Muscle layer of duodenum (tissue), 2 donors: ENCODE results near the gene INTS1.
A peak's percentile ranks its signal among the peaks of the same experiment; 100 is the strongest.

Experiments
- H3K27ac ChIP-seq: one replicate; pipeline ENCODE4 v1.7.0; 2013; ENCODE audit warnings: mild to moderate bottlenecking, low read length
- H3K27me3 ChIP-seq: one replicate; pipeline ENCODE4 v1.7.0; 2013; ENCODE audit warnings: low read depth, mild to moderate bottlenecking, control low read depth, low read length
- H3K36me3 ChIP-seq, 2 donors: one replicate each; pipeline ENCODE4 v1.7.0; 2013; ENCODE audit warnings: low read length in 2 of 2, control low read depth in 1 of 2, mild to moderate bottlenecking in 1 of 2; ENCODE audit not compliant: insufficient read depth in 2 of 2, control insufficient read depth in 1 of 2
- H3K4me1 ChIP-seq, 2 donors: one replicate each; pipeline ENCODE4 v1.7.0; 2013; ENCODE audit warnings: low read length in 2 of 2, mild to moderate bottlenecking in 2 of 2, control low read depth in 1 of 2, moderate library complexity in 1 of 2; ENCODE audit not compliant: insufficient read depth in 2 of 2, control insufficient read depth in 1 of 2
- H3K4me3 ChIP-seq, 2 donors: one replicate each; pipeline ENCODE4 v1.7.0; 2013; ENCODE audit warnings: low read length in 2 of 2, low read depth in 1 of 2, mild to moderate bottlenecking in 1 of 2
- H3K9me3 ChIP-seq, 2 donors: one replicate each; pipeline ENCODE4 v1.7.0; 2013; ENCODE audit warnings: low read length in 2 of 2, control low read depth in 1 of 2, mild to moderate bottlenecking in 1 of 2; ENCODE audit not compliant: control insufficient read depth in 1 of 2
- donor health status: healthy.

The INTS1 gene

GRCh38 chr7:1534330-1535099, 30.3 kb upstream of the INTS1 start:
- peaks cover 0 to 10% of the 10 kb centered on the region in 2 donors for H3K36me3 ChIP-seq
- no peaks in the 10 kb centered on the region for H3K9me3 ChIP-seq
- no peaks in the 10 kb centered on the region for H3K27me3 ChIP-seq
- H3K4me3 ChIP-seq = no peak overlapping the region
- H3K27ac ChIP-seq = no peak overlapping the region
- peaks cover 9 to 31% of the 10 kb centered on the region in 2 donors for H3K4me1 ChIP-seq

- Histone ChIP-seq H3K9me3 (no peaks in the 10 kb centered on the region), H3K27ac (peak overlapping the region; percentile 97), H3K4me1 (peaks cover 9 to 31% of the 10 kb centered on the region in 2 donors), H3K4me3 (peak overlapping the region; percentile 63 to 74), H3K36me3 (peaks cover 0 to 9% of the 10 kb centered on the region in 2 donors), H3K27me3 (no peaks in the 10 kb centered on the region)
Observed at GRCh38 chr7:1533547-1534329, 29.5 kb upstream of the INTS1 start.

- H3K27ac ChIP-seq = peak overlapping the region; percentile 97
- H3K9me3 ChIP-seq = no peaks in the 10 kb centered on the region
- peaks cover 0 to 9% of the 10 kb centered on the region in 2 donors for H3K36me3 ChIP-seq
- H3K4me1 ChIP-seq = peaks cover 9 to 31% of the 10 kb centered on the region in 2 donors
- H3K27me3 ChIP-seq = no peaks in the 10 kb centered on the region
- H3K4me3 ChIP-seq = peak overlapping the region; percentile 63 to 74
Observed at GRCh38 chr7:1533255-1533546, 29.0 kb upstream of the INTS1 start.

- H3K27me3 ChIP-seq = no peaks in the 10 kb centered on the region
- peaks cover 0 to 6% of the 10 kb centered on the region in 2 donors for H3K36me3 ChIP-seq
- peak overlapping the region; percentile 63 to 74 for H3K4me3 ChIP-seq
- peak overlapping the region; percentile 97 for H3K27ac ChIP-seq
- H3K4me1 ChIP-seq = peaks cover 9 to 31% of the 10 kb centered on the region in 2 donors
- H3K9me3 ChIP-seq = no peaks in the 10 kb centered on the region
Observed at GRCh38 chr7:1532456-1533254, 28.5 kb upstream of the INTS1 start.

- peak overlapping the region; percentile 63 to 74 for H3K4me3 ChIP-seq
- H3K9me3 ChIP-seq = no peaks in the 10 kb centered on the region
- H3K27me3 ChIP-seq = no peaks in the 10 kb centered on the region
- H3K4me1 ChIP-seq = peaks cover 9 to 31% of the 10 kb centered on the region in 2 donors
- peak overlapping the region; percentile 97 for H3K27ac ChIP-seq
- H3K36me3 ChIP-seq = peaks cover 0 to 3% of the 10 kb centered on the region in 2 donors
Observed at GRCh38 chr7:1531979-1532455, 27.8 kb upstream of the INTS1 start.

GRCh38 chr7:1531263-1531978, 27.2 kb upstream of the INTS1 start:
- H3K27me3 ChIP-seq = no peaks in the 10 kb centered on the region
- peaks cover 9 to 28% of the 10 kb centered on the region in 2 donors for H3K4me1 ChIP-seq
- H3K27ac ChIP-seq = peak overlapping the region; percentile 97
- peaks cover 0 to 3% of the 10 kb centered on the region in 2 donors for H3K36me3 ChIP-seq
- H3K9me3 ChIP-seq = no peaks in the 10 kb centered on the region
- H3K4me3 ChIP-seq = peak overlapping the region; percentile 63 to 74

GRCh38 chr7:1530946-1531262, 26.7 kb upstream of the INTS1 start:
- Histone ChIP-seq H3K27me3 (no peaks in the 10 kb centered on the region), H3K9me3 (no peaks in the 10 kb centered on the region), H3K4me1 (peaks cover 9 to 24% of the 10 kb centered on the region in 2 donors), H3K36me3 (peaks cover 0 to 3% of the 10 kb centered on the region in 2 donors), H3K27ac (no peak overlapping the region), H3K4me3 (peak overlapping the region in 1 of 2 donors; percentile 63)

GRCh38 chr7:1529383-1530116, 25.4 kb upstream of the INTS1 start:
- Histone ChIP-seq H3K9me3 (no peaks in the 10 kb centered on the region), H3K4me3 (peak overlapping the region in 1 of 2 donors; percentile 51), H3K4me1 (peaks cover 9 to 24% of the 10 kb centered on the region in 2 donors), H3K27me3 (no peaks in the 10 kb centered on the region), H3K27ac (no peak overlapping the region), H3K36me3 (peaks cover 0 to 3% of the 10 kb centered on the region in 2 donors)

- Histone ChIP-seq H3K36me3 (no peaks in the 10 kb centered on the region), H3K27ac (no peak overlapping the region), H3K4me3 (no peak overlapping the region), H3K9me3 (no peaks in the 10 kb centered on the region), H3K4me1 (peaks cover 0 to 5% of the 10 kb centered on the region in 2 donors), H3K27me3 (no peaks in the 10 kb centered on the region)
Observed at GRCh38 chr7:1526271-1526754, 22.1 kb upstream of the INTS1 start.

GRCh38 chr7:1525409-1525808, 21.2 kb upstream of the INTS1 start:
- Histone ChIP-seq H3K9me3 (no peaks in the 10 kb centered on the region), H3K27me3 (no peaks in the 10 kb centered on the region), H3K27ac (no peak overlapping the region), H3K4me1 (peaks cover 0 to 5% of the 10 kb centered on the region in 2 donors), H3K36me3 (no peaks in the 10 kb centered on the region), H3K4me3 (no peak overlapping the region)
